Stimulated activated CD4-positive, alpha-beta T cell treated with anti-CD3 and anti-CD28 coated beads, TNF-alpha, amount 100 ng/mL, for 24 hours (primary cell): ENCODE results near the gene GATD1.
A peak's percentile ranks its signal among the peaks of the same experiment; 100 is the strongest.

Experiments
- DNase-seq, 3 experiments: peaks; one replicate each; pipeline ENCODE4 v3.0.0-alpha.2; 2020; ENCODE audit warnings: low read depth in 3 of 3

The GATD1 gene

DNA sequence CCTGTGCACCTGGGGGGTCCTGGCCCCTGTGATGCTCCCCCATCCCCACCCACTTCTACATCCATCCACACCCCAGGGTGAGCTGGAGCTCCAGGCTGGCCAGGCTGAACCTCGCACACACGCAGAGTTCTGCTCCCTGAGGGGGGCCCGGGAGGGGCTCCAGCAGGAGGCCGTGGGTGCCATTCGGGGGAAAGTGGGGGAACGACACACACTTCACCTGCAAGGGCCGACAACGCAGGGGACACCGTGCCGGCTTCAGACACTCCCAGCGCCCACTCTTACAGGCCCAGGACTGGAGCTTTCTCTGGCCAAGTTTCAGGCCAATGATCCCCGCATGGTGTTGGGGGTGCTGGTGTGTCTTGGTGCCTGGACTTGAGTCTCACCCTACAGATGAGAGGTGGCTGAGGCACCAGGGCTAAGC lies 50.0 kb downstream of the GATD1 start:
- DNase-seq = no peak

DNA sequence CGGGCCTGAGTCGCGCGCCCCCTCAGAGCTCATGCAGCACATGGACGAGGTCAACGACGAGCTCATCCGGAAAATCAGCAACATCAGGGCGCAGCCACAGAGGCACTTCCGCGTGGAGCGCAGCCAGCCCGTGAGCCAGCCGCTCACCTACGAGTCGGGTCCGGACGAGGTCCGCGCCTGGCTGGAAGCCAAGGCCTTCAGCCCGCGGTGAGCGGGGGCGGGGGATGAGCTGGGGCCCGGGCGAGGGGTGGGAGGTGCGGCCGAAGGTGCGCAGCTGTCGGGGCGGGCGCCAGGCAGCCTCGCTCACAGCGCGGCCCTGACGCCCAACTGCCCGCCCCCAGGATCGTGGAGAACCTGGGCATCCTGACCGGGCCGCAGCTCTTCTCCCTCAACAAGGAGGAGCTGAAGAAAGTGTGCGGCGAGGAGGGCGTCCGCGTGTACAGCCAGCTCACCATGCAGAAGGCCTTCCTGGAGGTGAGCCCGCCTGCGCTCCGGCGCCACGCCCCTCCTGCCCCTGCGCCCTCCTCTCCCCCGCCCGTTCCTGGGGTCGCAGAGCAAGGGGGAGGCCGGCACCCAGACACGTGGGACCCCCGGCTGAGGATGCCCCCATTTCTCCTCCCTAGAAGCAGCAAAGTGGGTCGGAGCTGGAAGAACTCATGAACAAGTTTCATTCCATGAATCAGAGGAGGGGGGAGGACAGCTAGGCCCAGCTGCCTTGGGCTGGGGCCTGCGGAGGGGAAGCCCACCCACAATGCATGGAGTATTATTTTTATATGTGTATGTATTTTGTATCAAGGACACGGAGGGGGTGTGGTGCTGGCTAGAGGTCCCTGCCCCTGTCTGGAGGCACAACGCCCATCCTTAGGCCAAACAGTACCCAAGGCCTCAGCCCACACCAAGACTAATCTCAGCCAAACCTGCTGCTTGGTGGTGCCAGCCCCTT lies 50.7 kb downstream of the GATD1 start:
- DNase-seq = peak in 1 of 3 experiments; percentile 53

- DNase-seq = no peak
Observed at GRCh38 chr11:725624-726202, 51.6 kb downstream of the GATD1 start.

GRCh38 chr11:724778-725386 lies 52.4 kb downstream of the GATD1 start:
- DNase-seq = no peak

- DNase-seq = no peak
Observed at GRCh38 chr11:724049-724777, 53.1 kb downstream of the GATD1 start.

DNA sequence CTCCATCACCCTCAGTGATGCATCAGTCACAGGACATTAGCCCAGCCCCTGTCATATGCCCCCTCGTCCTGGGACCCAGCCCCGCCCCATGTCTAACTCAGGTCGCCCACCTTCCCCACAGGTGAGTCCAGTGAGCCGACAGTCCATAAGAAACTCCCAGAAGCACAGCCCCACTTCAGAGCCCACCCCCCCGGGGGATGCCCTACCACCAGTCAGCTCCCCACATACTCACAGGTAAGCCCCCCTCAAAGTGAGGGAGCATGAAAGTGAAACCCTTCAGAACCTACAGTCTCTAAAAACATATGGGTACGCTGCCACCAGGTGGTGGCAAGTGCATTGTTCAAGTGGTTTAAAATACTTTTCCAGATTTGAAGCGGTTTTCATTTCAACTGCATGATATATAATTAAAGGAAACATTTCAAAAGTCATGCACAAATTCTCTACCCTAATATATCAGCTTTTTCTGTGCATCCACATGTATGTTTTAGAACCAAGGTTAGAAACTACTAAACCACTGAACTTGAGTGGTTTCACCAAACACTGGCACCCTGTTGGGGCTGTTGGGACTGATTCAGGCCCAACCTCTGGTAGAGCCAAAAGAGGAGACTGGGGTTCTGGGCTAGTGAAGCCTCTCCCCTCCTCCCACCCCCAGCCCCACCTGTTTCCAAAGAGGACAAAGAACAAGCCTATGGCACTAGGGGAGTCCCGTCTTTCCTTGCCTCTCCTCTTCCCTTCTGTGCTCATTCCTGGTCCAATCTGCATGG lies 54.0 kb downstream of the GATD1 start:
- DNase-seq = no peak

GRCh38 chr11:722346-722811 lies 54.9 kb downstream of the GATD1 start:
- DNase-seq = no peak

DNA sequence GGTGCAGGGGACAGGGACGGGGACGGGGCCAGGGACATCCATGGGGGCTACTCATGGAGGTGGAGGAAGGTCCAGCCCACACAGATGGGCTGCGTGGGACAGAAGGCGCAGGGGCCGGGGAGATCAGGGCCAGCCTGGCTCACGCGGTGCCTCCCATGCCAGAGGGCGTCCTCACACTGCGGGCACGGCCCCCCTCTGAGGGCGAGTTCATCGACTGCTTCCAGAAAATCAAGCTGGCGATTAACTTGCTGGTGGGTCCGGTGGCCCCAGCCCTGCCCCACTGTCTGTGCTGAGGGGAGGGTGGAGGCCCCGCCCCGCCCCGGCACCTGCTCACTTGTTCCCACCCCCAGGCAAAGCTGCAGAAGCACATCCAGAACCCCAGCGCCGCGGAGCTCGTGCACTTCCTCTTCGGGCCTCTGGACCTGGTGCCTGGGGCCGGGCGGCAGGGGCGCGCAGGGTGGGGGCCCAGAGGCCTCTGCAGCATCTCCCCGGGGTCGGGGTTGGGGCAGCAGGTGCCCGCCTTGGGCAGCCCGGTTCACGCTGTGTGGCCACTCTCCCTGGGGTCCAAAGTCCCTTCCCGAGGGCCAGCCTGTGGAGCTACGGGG lies 55.4 kb downstream of the GATD1 start:
- peak in 1 of 3 experiments; percentile 46 for DNase-seq

DNA sequence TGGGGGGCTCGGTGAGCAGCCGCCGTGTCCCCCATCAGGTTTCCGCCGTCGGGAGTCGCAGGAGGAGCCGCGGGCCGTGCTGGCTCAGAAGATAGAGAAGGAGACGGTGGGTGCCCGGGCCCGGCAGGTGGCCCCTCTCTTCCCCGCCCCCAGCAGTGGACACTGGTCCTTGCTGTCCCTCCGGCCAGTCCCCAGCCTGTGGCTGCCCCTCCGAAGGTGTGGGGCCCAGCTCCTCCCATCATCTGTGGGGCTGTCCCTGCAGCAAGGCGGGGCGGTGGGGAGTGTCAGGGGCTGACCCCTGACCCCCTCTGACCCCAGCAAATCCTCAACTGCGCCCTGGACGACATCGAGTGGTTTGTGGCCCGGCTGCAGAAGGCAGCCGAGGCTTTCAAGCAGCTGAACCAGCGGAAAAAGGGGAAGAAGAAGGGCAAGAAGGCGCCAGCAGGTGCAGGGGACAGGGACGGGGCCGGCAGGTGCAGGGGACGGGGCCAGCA lies 56.0 kb downstream of the GATD1 start:
- no peak for DNase-seq

DNA sequence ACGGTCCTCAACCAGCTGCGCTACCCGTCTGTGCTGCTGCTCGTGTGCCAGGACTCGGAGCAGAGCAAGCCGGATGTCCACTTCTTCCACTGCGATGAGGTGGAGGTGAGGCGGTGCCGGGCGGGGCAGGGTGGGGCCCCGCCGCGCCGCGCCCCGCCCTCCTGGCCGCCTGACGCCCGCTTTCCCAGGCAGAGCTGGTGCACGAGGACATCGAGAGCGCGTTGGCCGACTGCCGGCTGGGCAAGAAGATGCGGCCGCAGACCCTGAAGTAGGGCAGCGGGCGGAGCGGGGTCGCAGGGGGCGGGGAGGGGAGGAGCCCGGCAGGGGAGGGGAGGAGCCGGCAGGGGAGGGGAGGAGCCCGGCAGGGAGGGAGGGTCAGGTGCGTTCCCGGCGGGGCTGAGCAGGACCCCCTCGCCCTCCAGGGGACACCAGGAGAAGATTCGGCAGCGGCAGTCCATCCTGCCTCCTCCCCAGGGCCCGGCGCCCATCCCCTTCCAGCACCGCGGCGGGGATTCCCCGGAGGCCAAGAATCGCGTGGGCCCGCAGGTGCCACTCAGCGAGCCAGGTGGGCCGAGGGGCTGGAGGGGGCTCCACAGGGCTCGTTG lies 56.5 kb downstream of the GATD1 start:
- no peak for DNase-seq

- DNase-seq = no peak
Observed at GRCh38 chr11:720017-720641, 57.2 kb downstream of the GATD1 start.

GRCh38 chr11:719214-720016 lies 57.9 kb downstream of the GATD1 start:
- DNase-seq = no peak
